Upper lobe of right lung (tissue), 1 donor: ENCODE results near the gene VPS13A. TPM values are rescaled to one million over a fixed set of nuclear protein-coding genes. Genes with fewer than 3 reads are reported as not detected.
"Not testable (repeated sequence)": the region's sequence is repeated elsewhere in the genome, so short reads cannot be mapped to it uniquely, and the experiment has no call there.

Experiments used
- ATAC-seq: fragments of 200-7000 bp; cut with Tn5 transposase; one replicate; pipeline ENCODE4 v1.9.1; 2020; ENCODE audit warnings: mild to moderate bottlenecking, moderate library complexity
- DNase-seq: peaks from one replicate; pipeline ENCODE4 v3.0.0-alpha.2; 2020
- H3K27ac ChIP-seq: fragments of 200-600 bp; one replicate; pipeline ENCODE4 v1.8.0; 2022
- H3K27me3 ChIP-seq: fragments of 200-600 bp; one replicate; pipeline ENCODE4 v1.8.0; 2022; ENCODE audit warnings: mild to moderate bottlenecking
- H3K36me3 ChIP-seq: fragments of 200-600 bp; one replicate; pipeline ENCODE4 v1.8.0; 2022
- H3K4me1 ChIP-seq: fragments of 200-600 bp; one replicate; pipeline ENCODE4 v1.8.0; 2022
- H3K4me3 ChIP-seq: fragments of 200-600 bp; one replicate; pipeline ENCODE4 v1.8.0; 2022; ENCODE audit warnings: mild to moderate bottlenecking
- H3K9me3 ChIP-seq: fragments of 200-600 bp; one replicate; pipeline ENCODE4 v1.8.0; 2022
- CTCF ChIP-seq: fragments of 200-600 bp; IDR thresholded peaks from one replicate; pipeline ENCODE4 v1.8.0; 2022; ENCODE audit warnings: antibody characterized with exemption
- intact Hi-C: fragments of 100-400 bp; cut with DNase I; formaldehyde crosslinking; loops from one replicate; pipeline ENCODE4 v1.11.0; 2022
- total RNA-seq: library from RNA; stranded (reverse); fragmentation: NEBNext Ultra II Directional; extraction: Animal tissue kit (Norgen Biotek cat#: 25700); gene quantifications from one replicate; pipeline ENCODE4 v1.2.1, GENCODE V29; 2021
- donor health status: DM: no; HTN: yes; CAD: no; lungs with severe emphysema.

VPS13A gene
- total RNA-seq, 1 donor from 2014 or later = 44.0 TPM

- TF ChIP-seq CTCF = no peak
- DNase-seq = no peak
- intact Hi-C loops = no loop called here
Measured at GRCh38 chr9:77392328-77392727, 215.0 kb downstream of the VPS13A start.

GRCh38 chr9:77398581-77398980, 221.2 kb downstream of the VPS13A start:
- H3K4me1 ChIP-seq, H3K9me3 ChIP-seq, H3K27ac ChIP-seq, DNase-seq, intact Hi-C loops, H3K4me3 ChIP-seq, ATAC-seq, H3K27me3 ChIP-seq, H3K36me3 ChIP-seq: not testable (repeated sequence)

More at GRCh38 chr9:77392328-77392727, 215.0 kb downstream of the VPS13A start:
- Histone ChIP-seq H3K4me3 (no peak overlapping the region), H3K27ac (no peak overlapping the region), H3K36me3 (peaks cover 4% of the 10 kb centered on the region), H3K4me1 (no peaks in the 10 kb centered on the region), H3K9me3 (no peaks in the 10 kb centered on the region), H3K27me3 (no peaks in the 10 kb centered on the region)
- no peak for ATAC-seq

- Histone ChIP-seq H3K4me1 (no peaks in the 10 kb centered on the region), H3K9me3 (no peaks in the 10 kb centered on the region), H3K27ac (no peak overlapping the region), H3K36me3 (no peaks in the 10 kb centered on the region), H3K27me3 (no peaks in the 10 kb centered on the region), H3K4me3 (no peak overlapping the region)
- ATAC-seq (no peak), DNase-seq (no peak)
- no peak for TF ChIP-seq CTCF
- intact Hi-C loops = no loop called here
Measured at GRCh38 chr9:77399964-77400363, 222.6 kb downstream of the VPS13A start.

GRCh38 chr9:77402286-77402685, 225.0 kb downstream of the VPS13A start:
- TF ChIP-seq CTCF = no peak
- ATAC-seq = no peak
- Histone ChIP-seq H3K4me1 (no peaks in the 10 kb centered on the region), H3K9me3 (no peaks in the 10 kb centered on the region), H3K27me3 (no peaks in the 10 kb centered on the region), H3K36me3 (peaks cover 11% of the 10 kb centered on the region), H3K27ac (no peak overlapping the region), H3K4me3 (no peak overlapping the region)
- DNase-seq = no peak
- intact Hi-C loops = no loop called here

- intact Hi-C loops = no loop called here
- peaks cover 14% of the 10 kb centered on the region for H3K36me3 ChIP-seq
- H3K9me3 ChIP-seq = no peaks in the 10 kb centered on the region
- DNase-seq (no peak), ATAC-seq (no peak)
- H3K27ac ChIP-seq = no peak overlapping the region
- H3K4me3 ChIP-seq = no peak overlapping the region
- H3K4me1 ChIP-seq = no peaks in the 10 kb centered on the region
- TF ChIP-seq CTCF = no peak
- no peaks in the 10 kb centered on the region for H3K27me3 ChIP-seq
Measured at GRCh38 chr9:77403239-77403638, 225.9 kb downstream of the VPS13A start.

- DNase-seq, ATAC-seq, H3K4me3 ChIP-seq, H3K27ac ChIP-seq, intact Hi-C loops, H3K4me1 ChIP-seq, H3K9me3 ChIP-seq, H3K27me3 ChIP-seq: not testable (repeated sequence)
- H3K36me3 ChIP-seq = peaks cover 14% of the 10 kb centered on the region
Measured at GRCh38 chr9:77408521-77408920, 231.2 kb downstream of the VPS13A start.

GRCh38 chr9:77417566-77417965, 240.2 kb downstream of the VPS13A start:
- Histone ChIP-seq H3K9me3 (no peaks in the 10 kb centered on the region), H3K27me3 (no peaks in the 10 kb centered on the region), H3K36me3 (no peaks in the 10 kb centered on the region), H3K4me3 (no peak overlapping the region), H3K4me1 (no peaks in the 10 kb centered on the region), H3K27ac (peak overlapping the region; percentile 43)
- DNase-seq (no peak), ATAC-seq (peak; percentile 82)
- intact Hi-C loops = no loop called here
- no peak for TF ChIP-seq CTCF
